Gastroesophageal sphincter (tissue), 4 donors: ENCODE data around the gene OR2H1. TPM values are rescaled to one million over a fixed set of nuclear protein-coding genes. Genes with fewer than 3 reads are reported as not detected.

Source experiments
- ATAC-seq: fragments of 150-250 bp; one replicate; pipeline ENCODE4 v1.9.1; 2016; ENCODE audit warnings: mild to moderate bottlenecking, moderate library complexity
- H3K27ac ChIP-seq, 4 donors: fragments of 200-600 bp; sonication (generic) in 3 of 4; 1 replicate in 3 of 4; 2 replicates in 1 of 4; pipeline ENCODE4 v1.5.1; 2016 to 2019
- H3K27me3 ChIP-seq: fragments of 200-600 bp; sonication (generic); one replicate; pipeline ENCODE4 v1.5.1; 2019
- H3K36me3 ChIP-seq, 2 donors: fragments of 200-600 bp; sonication (generic); one replicate each; pipeline ENCODE4 v1.5.1; 2019; ENCODE audit warnings: control low read depth in 1 of 2
- H3K4me1 ChIP-seq, 3 donors: fragments of 200-600 bp; sonication (generic); 1 replicate in 2 of 3; 2 replicates in 1 of 3; pipeline ENCODE4 v1.5.1; 2016 to 2019; ENCODE audit warnings: control low read depth in 2 of 3
- H3K4me3 ChIP-seq, 2 donors: fragments of 200-600 bp; sonication (generic); one replicate each; pipeline ENCODE4 v1.5.1; 2019; ENCODE audit warnings: mild to moderate bottlenecking in 1 of 2, moderate library complexity in 1 of 2
- H3K9me3 ChIP-seq, 3 donors: fragments of 200-600 bp; sonication (generic); one replicate each; pipeline ENCODE4 v1.5.1; 2017 to 2019; ENCODE audit warnings: control low read depth in 2 of 3
- CTCF ChIP-seq, 4 experiments: fragments of 200-600 bp in 2 of 4; fragments of 450-650 bp in 2 of 4; sonication (generic) in 1 of 4; IDR thresholded peaks; one replicate each; pipeline ENCODE4 v1.5.1; 2017 to 2019; ENCODE audit warnings: antibody characterized with exemption in 4 of 4, mild to moderate bottlenecking in 2 of 4, moderate library complexity in 2 of 4
- EP300 ChIP-seq: sonication (generic); formaldehyde crosslinking; IDR thresholded peaks from one replicate; pipeline ENCODE4 v1.6.1; 2017; ENCODE audit warnings: antibody characterized with exemption, mild to moderate bottlenecking
- POLR2A ChIP-seq, 2 donors: fragments of 450-650 bp; IDR thresholded peaks; one replicate each; pipeline ENCODE4 v1.6.1; 2017; ENCODE audit warnings: antibody characterized with exemption in 2 of 2, mild to moderate bottlenecking in 2 of 2, moderate library complexity in 1 of 2
- POLR2AphosphoS5 ChIP-seq: sonication (generic); formaldehyde crosslinking; IDR thresholded peaks from one replicate; pipeline ENCODE4 v1.6.1; 2017; ENCODE audit warnings: antibody characterized with exemption
- WGBS, 2 donors: methylation state at CpG; one replicate each; pipeline ENCODE4 v1.1.5; 2018; ENCODE audit warnings: low coverage in 1 of 2; 5-methylcytosine and 5-hydroxymethylcytosine counted together
- total RNA-seq, 4 donors: library from RNA; depleted of rRNA; stranded (reverse); fragments of >200 nt; gene quantifications; one replicate each; pipeline ENCODE4 v1.1.0, GENCODE V29; 2016

The OR2H1 gene
- total RNA-seq = not detected

- Histone ChIP-seq H3K27me3 (no peaks in the 10 kb centered on the region), H3K9me3 (no peaks in the 10 kb centered on the region), H3K36me3 (no peaks in the 10 kb centered on the region), H3K4me1 (no peaks in the 10 kb centered on the region), H3K4me3 (no peak within 1 kb of the TSS), H3K27ac (no peak within 1 kb of the TSS)
- 39 to 40% methylated on average over 2 of the region's 2 CpGs for WGBS, 2 donors
- TF ChIP-seq POLR2AphosphoS5 (no peak), CTCF (IDR thresholded peaks at IDR 0.05) (no peak)
- no peak for ATAC-seq
Measured at GRCh38 chr6:29456971-29457370, at the start of gene OR2H1, which contains the start of gene OR11A1. Gene OR2H1, plus strand, starts transcription at chr6:29457155. Its CDS starts 4,615 bp downstream, at chr6:29461770. Gene OR11A1, minus strand, starts transcription at chr6:29457071. Its CDS starts 29,430 bp downstream, at chr6:29427641.

GRCh38 chr6:29414588-29414987, 42.4 kb upstream of the OR2H1 start, which contains the start of gene OR12D1:
Gene OR12D1, plus strand, starts transcription at chr6:29414928.
- TF ChIP-seq CTCF (IDR thresholded peaks at IDR 0.05) (peak in 1 of 4 experiments; percentile 8), POLR2AphosphoS5 (no peak), POLR2A (IDR thresholded peaks at IDR 0.05) (no peak), EP300 (no peak)
- ATAC-seq = no peak
- Histone ChIP-seq H3K27me3 (no peaks in the 10 kb centered on the region), H3K9me3 (no peaks in the 10 kb centered on the region), H3K4me3 (no peak within 1 kb of the TSS), H3K27ac (no peak within 1 kb of the TSS), H3K36me3 (no peaks in the 10 kb centered on the region), H3K4me1 (no peaks in the 10 kb centered on the region)

GRCh38 chr6:29419516-29419915, 37.4 kb upstream of the OR2H1 start:
- H3K4me3 ChIP-seq = no peak overlapping the region
- no peaks in the 10 kb centered on the region for H3K27me3 ChIP-seq
- no peaks in the 10 kb centered on the region for H3K36me3 ChIP-seq
- peaks cover 0 to 7% (median 0%) of the 10 kb centered on the region in 3 donors for H3K9me3 ChIP-seq
- no peak overlapping the region for H3K27ac ChIP-seq
- 65 to 67% methylated on average over 3 of the region's 3 CpGs for WGBS, 2 donors
- ATAC-seq = no peak
- no peaks in the 10 kb centered on the region for H3K4me1 ChIP-seq
- no peak for TF ChIP-seq EP300

- Histone ChIP-seq H3K27me3 (peaks cover 4% of the 10 kb centered on the region), H3K4me1 (no peaks in the 10 kb centered on the region), H3K27ac (no peak overlapping the region), H3K4me3 (no peak overlapping the region), H3K9me3 (peaks cover 0 to 7% (median 0%) of the 10 kb centered on the region in 3 donors), H3K36me3 (no peaks in the 10 kb centered on the region)
- no peak for TF ChIP-seq POLR2AphosphoS5
- WGBS, 2 donors = 76 to 89% methylated on average over 2 of the region's 2 CpGs
- ATAC-seq = no peak
Measured at GRCh38 chr6:29424168-29424567, 32.8 kb upstream of the OR2H1 start.

- Histone ChIP-seq H3K27ac (no peak overlapping the region), H3K36me3 (no peaks in the 10 kb centered on the region), H3K4me3 (no peak overlapping the region), H3K4me1 (no peaks in the 10 kb centered on the region), H3K9me3 (peaks cover 0 to 7% (median 0%) of the 10 kb centered on the region in 3 donors), H3K27me3 (peaks cover 4% of the 10 kb centered on the region)
- TF ChIP-seq CTCF (IDR thresholded peaks at IDR 0.05) (no peak), EP300 (no peak), POLR2AphosphoS5 (no peak), POLR2A (IDR thresholded peaks at IDR 0.05) (no peak)
- ATAC-seq = no peak
- 42 to 51% methylated on average over 2 of the region's 2 CpGs for WGBS, 2 donors
Measured at GRCh38 chr6:29424575-29424974, 32.4 kb upstream of the OR2H1 start.

GRCh38 chr6:29425075-29425474, 31.9 kb upstream of the OR2H1 start:
- ATAC-seq = no peak
- Histone ChIP-seq H3K9me3 (peaks cover 0 to 7% (median 0%) of the 10 kb centered on the region in 3 donors), H3K27me3 (peaks cover 4% of the 10 kb centered on the region), H3K4me1 (no peaks in the 10 kb centered on the region), H3K36me3 (no peaks in the 10 kb centered on the region), H3K27ac (no peak overlapping the region), H3K4me3 (no peak overlapping the region)
- no peak for TF ChIP-seq POLR2A (IDR thresholded peaks at IDR 0.05)
- TF ChIP-seq POLR2AphosphoS5 = no peak
- no peak for TF ChIP-seq EP300
- TF ChIP-seq CTCF (IDR thresholded peaks at IDR 0.05) = no peak
- WGBS, 2 donors = 39 to 57% methylated on average over 1 of the region's 1 CpG
